Endothelial cell of umbilical vein (primary cell): ENCODE data around the gene NEDD9.

ENCODE experiments used
- CTCF ChIP-seq, 2 donors: IDR thresholded peaks; 1 replicate in 1 of 2; 2 replicates in 1 of 2; pipeline ENCODE4 v1.5.1; 2011; ENCODE audit warnings: low read length in 2 of 2, mild to moderate bottlenecking in 2 of 2, moderate library complexity in 2 of 2, control low read depth in 1 of 2, inconsistent platforms in 1 of 2, low read depth in 1 of 2; ENCODE audit not compliant: insufficient read depth in 1 of 2; ENCODE audit errors: extremely low read depth in 1 of 2
- EZH2 ChIP-seq: IDR thresholded peaks from 2 replicates; pipeline ENCODE4 v1.6.1; 2012; ENCODE audit warnings: borderline replicate concordance, low read depth, mild to moderate bottlenecking, moderate library complexity, low read length, inconsistent platforms; ENCODE audit not compliant: severe bottlenecking
- POLR2A ChIP-seq: IDR thresholded peaks from 2 replicates; pipeline ENCODE4 v1.6.1; 2012; ENCODE audit warnings: low read depth, mild to moderate bottlenecking, control low read depth, low read length
- POLR2AphosphoS5 ChIP-seq: IDR thresholded peaks from 2 replicates; pipeline ENCODE4 v1.6.1; 2012; ENCODE audit warnings: low read depth, mild to moderate bottlenecking, control low read depth, low read length, moderate library complexity; ENCODE audit not compliant: insufficient read depth

- no peak for TF ChIP-seq CTCF (IDR thresholded peaks at IDR 0.05; ENCODE audit: extremely low read depth in 1 of 2, insufficient read depth in 1 of 2, low read depth in 1 of 2, low read length in 2 of 2)
- TF ChIP-seq POLR2AphosphoS5 = no peak
- TF ChIP-seq EZH2 = no peak
- TF ChIP-seq POLR2A = no peak
These were observed 18.2 kb downstream of the NEDD9 start for GRCh38 chr6:11214084-11214833.
